Lung (tissue), 12 donors: ENCODE results near the gene SF3B2. TPM values are rescaled to one million over a fixed set of nuclear protein-coding genes. Genes with fewer than 3 reads are reported as not detected.

ENCODE experiments used
- ATAC-seq: fragments of 200-7000 bp; cut with Tn5 transposase; one replicate; pipeline ENCODE4 v1.9.1; 2020; ENCODE audit warnings: moderate number of reproducible peaks; ENCODE audit not compliant: insufficient read depth, low FRiP score
- DNase-seq, 3 donors: peaks; one replicate each; pipeline ENCODE4 v3.0.0-alpha.2; 2013 to 2017
- H3K27ac ChIP-seq, 2 donors: one replicate each; pipeline ENCODE4 v1.5.1; 2013; ENCODE audit warnings: mild to moderate bottlenecking in 2 of 2, moderate library complexity in 2 of 2, control low read depth in 1 of 2, inconsistent platforms in 1 of 2, low read depth in 1 of 2, low read length in 1 of 2
- H3K27me3 ChIP-seq, 3 donors: one replicate each; pipeline ENCODE4 v1.5.1; 2013; ENCODE audit warnings: low read length in 2 of 3; ENCODE audit not compliant: control insufficient read depth in 3 of 3, insufficient read depth in 3 of 3
- H3K36me3 ChIP-seq, 4 donors: one replicate each; pipeline ENCODE4 v1.5.1; 2013; ENCODE audit warnings: low read length in 4 of 4, mild to moderate bottlenecking in 1 of 4, moderate library complexity in 1 of 4; ENCODE audit not compliant: control insufficient read depth in 4 of 4, insufficient read depth in 4 of 4
- H3K4me1 ChIP-seq, 5 donors: one replicate each; pipeline ENCODE4 v1.5.1; 2013; ENCODE audit warnings: low read length in 5 of 5, mild to moderate bottlenecking in 2 of 5, moderate library complexity in 1 of 5; ENCODE audit not compliant: control insufficient read depth in 5 of 5, insufficient read depth in 5 of 5
- H3K4me3 ChIP-seq: one replicate; pipeline ENCODE4 v1.5.1; 2013; ENCODE audit warnings: mild to moderate bottlenecking, control low read depth, moderate library complexity
- H3K9ac ChIP-seq, 2 donors: one replicate each; pipeline ENCODE4 v1.5.1; 2013; ENCODE audit warnings: low read length in 2 of 2, control low read depth in 1 of 2; ENCODE audit not compliant: insufficient read depth in 1 of 2
- H3K9me3 ChIP-seq, 4 donors: one replicate each; pipeline ENCODE4 v1.5.1; 2013; ENCODE audit warnings: low read length in 3 of 4, mild to moderate bottlenecking in 1 of 4, moderate library complexity in 1 of 4; ENCODE audit not compliant: control insufficient read depth in 4 of 4, insufficient read depth in 3 of 4
- CTCF ChIP-seq: IDR thresholded peaks from 2 replicates; pipeline ENCODE4 v1.5.1; 2012; ENCODE audit warnings: mild to moderate bottlenecking; ENCODE audit errors: control extremely low read depth, extremely low read depth
- WGBS, 2 donors: extraction: QIAGEN DNeasy Blood & Tissue Kit; methylation state at CpG; one replicate each; pipeline ENCODE4 v1.1.7; 2013; 5-methylcytosine and 5-hydroxymethylcytosine counted together
- polyA plus RNA-seq, 2 donors: library from polyadenylated mRNA; stranded (reverse); fragments of 200-250 nt; gene quantifications; one replicate each; pipeline ENCODE4 v1.2.1, GENCODE V29; 2013
- total RNA-seq, 2 donors: library from RNA; depleted of rRNA in 1 of 2; stranded (reverse); fragments of >200 nt in 1 of 2; gene quantifications; one replicate each; pipeline ENCODE4 v1.2.1, GENCODE V29; 2014 to 2021
- donor health status: control.
- donor health status: control.
- donor health status: Bipolar disorder and iron deficiency.
- donor health status: healthy.
- donor health status: DM: yes; HTN: yes; CAD: no.

SF3B2 gene
- total and polyA plus RNA-seq, 4 donors = 78.0 to 187 (median 134) TPM

DNA sequence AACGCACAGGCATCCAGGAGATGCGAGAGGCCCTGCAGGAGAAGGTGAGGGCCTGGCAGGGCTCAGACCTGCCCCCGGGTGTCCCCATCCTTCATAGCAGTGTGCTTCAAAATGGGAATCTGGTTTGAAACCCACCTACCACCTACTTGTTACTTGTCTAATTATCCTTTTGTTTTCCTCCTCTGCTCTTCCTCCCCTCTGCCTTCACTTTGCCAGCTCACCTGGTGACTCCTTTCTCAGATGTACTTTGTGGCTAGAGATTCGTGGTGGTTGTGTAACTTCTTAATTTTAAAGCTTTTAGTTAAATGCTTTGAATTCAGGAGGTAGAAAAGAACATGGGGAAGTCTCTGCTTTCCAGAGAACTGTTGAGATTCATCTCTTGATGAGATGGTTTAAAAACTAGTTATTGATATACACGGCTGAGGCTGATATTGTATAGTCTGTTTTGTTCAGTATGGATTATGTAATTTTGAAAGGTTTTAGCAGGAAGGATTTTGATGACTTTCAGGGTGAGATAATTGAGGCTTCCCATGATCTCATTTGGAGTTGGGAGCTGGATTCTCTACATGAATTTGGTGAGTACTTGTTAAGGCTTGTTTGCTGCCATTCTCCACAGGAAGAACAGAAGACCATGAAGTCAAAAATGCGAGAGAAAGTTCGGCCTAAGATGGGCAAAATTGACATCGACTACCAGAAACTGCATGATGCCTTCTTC lies 8.0 kb downstream of the SF3B2 start:
- H3K4me1 ChIP-seq = no peaks in the 10 kb centered on the region
- TF ChIP-seq CTCF = no peak
- H3K36me3 ChIP-seq = peaks cover 59 to 79% (median 66%) of the 10 kb centered on the region in 4 donors
- H3K9me3 ChIP-seq = peaks cover 0 to 2% (median 0%) of the 10 kb centered on the region in 4 donors
- no peaks in the 10 kb centered on the region for H3K27me3 ChIP-seq
- no peak overlapping the region for H3K9ac ChIP-seq
- no peak for DNase-seq
- H3K27ac ChIP-seq = no peak overlapping the region
- 82% methylated on average over 8 of the region's 8 CpGs for WGBS, 2 donors
- no peak for ATAC-seq
- H3K4me3 ChIP-seq = no peak overlapping the region

DNA sequence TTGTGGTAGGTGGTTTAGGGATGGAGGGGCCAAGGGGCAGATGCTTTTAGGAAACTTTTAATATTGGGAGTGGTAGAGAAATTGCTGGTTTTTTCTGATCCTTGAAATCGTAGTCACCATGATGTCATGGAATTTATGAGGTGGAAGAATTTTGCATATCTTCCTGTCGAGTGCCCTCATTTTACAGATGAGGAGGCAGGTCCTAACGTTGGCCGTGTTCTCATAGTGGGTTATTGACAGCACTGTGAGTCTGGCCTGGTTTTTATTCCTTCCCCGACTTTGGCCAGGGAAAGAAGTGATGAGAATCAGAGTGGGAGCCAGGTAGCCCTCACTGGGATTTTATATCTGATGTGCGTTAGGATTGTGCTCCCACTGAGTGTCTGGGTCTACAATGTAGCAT lies 9.1 kb downstream of the SF3B2 start:
- DNase-seq (no peak), ATAC-seq (no peak)
- no peaks in the 10 kb centered on the region for H3K27me3 ChIP-seq
- peaks cover 56 to 77% (median 66%) of the 10 kb centered on the region in 4 donors for H3K36me3 ChIP-seq
- H3K4me1 ChIP-seq = no peaks in the 10 kb centered on the region
- H3K27ac ChIP-seq = no peak overlapping the region
- peaks cover 0 to 2% (median 0%) of the 10 kb centered on the region in 4 donors for H3K9me3 ChIP-seq
- no peak for TF ChIP-seq CTCF
- 84 to 88% methylated on average over 6 of the region's 6 CpGs for WGBS, 2 donors
- H3K9ac ChIP-seq = no peak overlapping the region
- no peak overlapping the region for H3K4me3 ChIP-seq

GRCh38 chr11:66062408-66062807 lies 10.2 kb downstream of the SF3B2 start:
- ATAC-seq (no peak), DNase-seq (no peak)
- Histone ChIP-seq H3K36me3 (peaks cover 54 to 79% (median 66%) of the 10 kb centered on the region in 4 donors), H3K9ac (no peak overlapping the region), H3K4me1 (no peaks in the 10 kb centered on the region), H3K27ac (no peak overlapping the region), H3K4me3 (no peak overlapping the region), H3K9me3 (no peaks in the 10 kb centered on the region), H3K27me3 (no peaks in the 10 kb centered on the region)
- 94 to 96% methylated on average over 2 of the region's 2 CpGs for WGBS, 2 donors
- TF ChIP-seq CTCF = no peak
